ENCODE data around the gene CCM2.

DNA sequence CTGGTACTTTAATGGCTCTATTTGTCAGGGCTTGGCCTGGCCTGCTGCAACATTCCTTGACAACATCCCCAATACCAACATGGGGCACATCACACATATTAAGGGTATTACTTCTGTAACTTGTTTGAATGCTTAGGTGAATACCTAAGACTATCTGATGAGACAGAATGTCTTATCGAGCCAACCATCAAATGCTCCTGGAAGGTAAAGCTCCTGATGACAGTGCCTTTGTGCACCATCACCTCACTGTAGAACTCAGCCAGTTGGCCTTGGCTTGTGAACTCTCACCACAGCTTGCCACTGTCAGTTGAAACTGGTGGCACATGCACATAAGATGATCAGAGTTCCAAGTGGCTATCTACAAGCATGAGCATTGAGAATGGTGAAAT is 17.5 kb upstream of the CCM2 start:
- TF ChIP-seq, protein P1, sequence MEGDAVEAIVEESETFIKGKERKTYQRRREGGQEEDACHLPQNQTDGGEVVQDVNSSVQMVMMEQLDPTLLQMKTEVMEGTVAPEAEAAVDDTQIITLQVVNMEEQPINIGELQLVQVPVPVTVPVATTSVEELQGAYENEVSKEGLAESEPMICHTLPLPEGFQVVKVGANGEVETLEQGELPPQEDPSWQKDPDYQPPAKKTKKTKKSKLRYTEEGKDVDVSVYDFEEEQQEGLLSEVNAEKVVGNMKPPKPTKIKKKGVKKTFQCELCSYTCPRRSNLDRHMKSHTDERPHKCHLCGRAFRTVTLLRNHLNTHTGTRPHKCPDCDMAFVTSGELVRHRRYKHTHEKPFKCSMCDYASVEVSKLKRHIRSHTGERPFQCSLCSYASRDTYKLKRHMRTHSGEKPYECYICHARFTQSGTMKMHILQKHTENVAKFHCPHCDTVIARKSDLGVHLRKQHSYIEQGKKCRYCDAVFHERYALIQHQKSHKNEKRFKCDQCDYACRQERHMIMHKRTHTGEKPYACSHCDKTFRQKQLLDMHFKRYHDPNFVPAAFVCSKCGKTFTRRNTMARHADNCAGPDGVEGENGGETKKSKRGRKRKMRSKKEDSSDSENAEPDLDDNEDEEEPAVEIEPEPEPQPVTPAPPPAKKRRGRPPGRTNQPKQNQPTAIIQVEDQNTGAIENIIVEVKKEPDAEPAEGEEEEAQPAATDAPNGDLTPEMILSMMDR (IDR thresholded peaks at IDR 0.05), result no peak
- no peak for TF ChIP-seq EP300 (IDR thresholded peaks at IDR 0.05)
